Esophagus squamous epithelium (tissue), 5 donors: ENCODE measurements around the gene DISP2. TPM values are rescaled to one million over a fixed set of nuclear protein-coding genes. Genes with fewer than 3 reads are reported as not detected.

Source experiments
- DNase-seq: peaks from one replicate; lab custom pipeline; 2025; lab: John Stamatoyannopoulos, UW
- H3K27ac ChIP-seq, 4 donors: fragments of 200-600 bp; sonication (generic); one replicate each; pipeline ENCODE4 v1.5.1; 2016 to 2019; ENCODE audit warnings: mild to moderate bottlenecking in 1 of 4
- H3K27me3 ChIP-seq, 4 donors: fragments of 200-600 bp; sonication (generic); 1 replicate in 3 of 4; 2 replicates in 1 of 4; pipeline versions ENCODE4 v1.5.1 to v1.6.0; 2017 to 2021; ENCODE audit warnings: antibody characterized with exemption in 1 of 4
- H3K36me3 ChIP-seq, 3 donors: fragments of 200-600 bp; sonication (generic); one replicate each; pipeline ENCODE4 v1.5.1; 2016 to 2019
- H3K4me1 ChIP-seq, 3 donors: fragments of 200-600 bp; sonication (generic); one replicate each; pipeline ENCODE4 v1.5.1; 2017 to 2019
- H3K4me3 ChIP-seq, 4 donors: fragments of 200-600 bp; sonication (generic); 1 replicate in 3 of 4; 2 replicates in 1 of 4; pipeline ENCODE4 v1.5.1; 2016 to 2019; ENCODE audit warnings: mild to moderate bottlenecking in 2 of 4, moderate library complexity in 1 of 4
- H3K9me3 ChIP-seq, 3 donors: fragments of 200-600 bp; sonication (generic); one replicate each; pipeline ENCODE4 v1.5.1; 2016 to 2019
- CTCF ChIP-seq, 6 experiments: fragments of 450-650 bp in 4 of 6; fragments of 200-600 bp in 2 of 6; sonication (generic) in 2 of 6; IDR thresholded peaks; one replicate each; pipeline ENCODE4 v1.5.1; 2016 to 2019; ENCODE audit warnings: antibody characterized with exemption in 6 of 6, mild to moderate bottlenecking in 4 of 6, moderate library complexity in 4 of 6
- POLR2A ChIP-seq, 4 donors: fragments of 450-650 bp; IDR thresholded peaks; one replicate each; pipeline ENCODE4 v1.6.1; 2017; ENCODE audit warnings: antibody characterized with exemption in 4 of 4, mild to moderate bottlenecking in 4 of 4, moderate library complexity in 3 of 4
- WGBS, 2 donors: methylation state at CpG; one replicate each; pipeline ENCODE4 v1.1.5; 2018; 5-methylcytosine and 5-hydroxymethylcytosine counted together
- intact Hi-C: fragments of 100-400 bp; cut with DNase I; formaldehyde crosslinking; loops from one replicate; pipeline ENCODE4 v1.15.0; 2022
- total RNA-seq, 4 donors: library from RNA; depleted of rRNA; stranded (reverse); fragments of >200 nt; gene quantifications; one replicate each; pipeline ENCODE4 v1.1.0, GENCODE V29; 2016
- donor health status: DM: yes; HTN: yes; CAD: no.

The DISP2 gene
- total RNA-seq, 4 donors from 2014 or later, result under 0.01 TPM; not detected in 2

GRCh38 chr15:40354408-40355171 is 3.4 kb upstream of the DISP2 start:
- H3K4me3 ChIP-seq, result no peak overlapping the region
- H3K27ac ChIP-seq, result no peak overlapping the region
- intact Hi-C loops, result no loop called here
- H3K27me3 ChIP-seq, result peaks cover 0 to 15% (median 0%) of the 10 kb centered on the region in 4 donors
- TF ChIP-seq CTCF (IDR thresholded peaks at IDR 0.05) (peak in 2 of 6 experiments; percentile 7 to 36), POLR2A (IDR thresholded peaks at IDR 0.05) (no peak)
- peaks cover 10 to 24% (median 11%) of the 10 kb centered on the region in 3 donors for H3K4me1 ChIP-seq
- WGBS, 2 donors, result 33 to 35% methylated on average over 7 to 8 of the region's 9 CpGs
- no peaks in the 10 kb centered on the region for H3K36me3 ChIP-seq
- DNase-seq, result no peak
- H3K9me3 ChIP-seq, result no peaks in the 10 kb centered on the region

- DNase-seq, result no peak
- Histone ChIP-seq H3K27me3 (peaks cover 0 to 15% (median 0%) of the 10 kb centered on the region in 4 donors), H3K4me1 (peaks cover 10 to 24% (median 11%) of the 10 kb centered on the region in 3 donors), H3K36me3 (no peaks in the 10 kb centered on the region), H3K9me3 (no peaks in the 10 kb centered on the region), H3K27ac (no peak overlapping the region), H3K4me3 (no peak overlapping the region)
- 80% methylated on average over 1 of the region's 5 CpGs; no CpG with 5 or more reads in 1 of the 2 donors for WGBS, 2 donors
- TF ChIP-seq CTCF (IDR thresholded peaks at IDR 0.05) (no peak), POLR2A (IDR thresholded peaks at IDR 0.05) (no peak)
- intact Hi-C loops, result no loop called here
Observed at GRCh38 chr15:40355976-40356585, 1.9 kb upstream of the DISP2 start.

DNA sequence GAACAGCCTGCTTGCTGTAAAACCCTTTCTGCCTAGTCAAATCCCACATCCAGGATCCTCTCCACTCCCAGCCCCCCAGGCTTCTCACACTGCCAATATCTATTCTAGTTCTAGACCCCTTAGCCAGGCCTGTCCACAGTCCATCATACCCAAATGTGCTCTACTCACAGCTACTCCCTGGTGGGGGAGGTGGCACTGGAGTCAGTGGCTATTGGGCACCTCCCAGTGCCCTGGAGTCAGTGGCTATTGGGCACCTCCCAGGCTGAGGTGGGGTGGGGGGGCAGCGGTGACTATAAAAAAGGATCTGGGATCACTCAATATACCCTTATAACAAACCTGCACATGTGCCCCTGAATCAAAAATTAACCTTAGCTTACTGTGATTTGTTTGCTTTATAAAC is 773 bp upstream of the DISP2 start:
- no peaks in the 10 kb centered on the region for H3K9me3 ChIP-seq
- 100% methylated on average over 1 of the region's 1 CpG; no CpG with 5 or more reads in 1 of the 2 donors for WGBS, 2 donors
- DNase-seq, result no peak
- no peaks in the 10 kb centered on the region for H3K36me3 ChIP-seq
- peak overlapping the region in 1 of 4 donors; percentile 45 for H3K4me3 ChIP-seq
- peaks cover 0 to 15% (median 0%) of the 10 kb centered on the region in 4 donors for H3K27me3 ChIP-seq
- H3K27ac ChIP-seq, result no peak overlapping the region
- H3K4me1 ChIP-seq, result peaks cover 10 to 24% (median 11%) of the 10 kb centered on the region in 3 donors
- intact Hi-C loops, result no loop called here
- no peak for TF ChIP-seq POLR2A (IDR thresholded peaks at IDR 0.05)
- no peak for TF ChIP-seq CTCF (IDR thresholded peaks at IDR 0.05)

DNA sequence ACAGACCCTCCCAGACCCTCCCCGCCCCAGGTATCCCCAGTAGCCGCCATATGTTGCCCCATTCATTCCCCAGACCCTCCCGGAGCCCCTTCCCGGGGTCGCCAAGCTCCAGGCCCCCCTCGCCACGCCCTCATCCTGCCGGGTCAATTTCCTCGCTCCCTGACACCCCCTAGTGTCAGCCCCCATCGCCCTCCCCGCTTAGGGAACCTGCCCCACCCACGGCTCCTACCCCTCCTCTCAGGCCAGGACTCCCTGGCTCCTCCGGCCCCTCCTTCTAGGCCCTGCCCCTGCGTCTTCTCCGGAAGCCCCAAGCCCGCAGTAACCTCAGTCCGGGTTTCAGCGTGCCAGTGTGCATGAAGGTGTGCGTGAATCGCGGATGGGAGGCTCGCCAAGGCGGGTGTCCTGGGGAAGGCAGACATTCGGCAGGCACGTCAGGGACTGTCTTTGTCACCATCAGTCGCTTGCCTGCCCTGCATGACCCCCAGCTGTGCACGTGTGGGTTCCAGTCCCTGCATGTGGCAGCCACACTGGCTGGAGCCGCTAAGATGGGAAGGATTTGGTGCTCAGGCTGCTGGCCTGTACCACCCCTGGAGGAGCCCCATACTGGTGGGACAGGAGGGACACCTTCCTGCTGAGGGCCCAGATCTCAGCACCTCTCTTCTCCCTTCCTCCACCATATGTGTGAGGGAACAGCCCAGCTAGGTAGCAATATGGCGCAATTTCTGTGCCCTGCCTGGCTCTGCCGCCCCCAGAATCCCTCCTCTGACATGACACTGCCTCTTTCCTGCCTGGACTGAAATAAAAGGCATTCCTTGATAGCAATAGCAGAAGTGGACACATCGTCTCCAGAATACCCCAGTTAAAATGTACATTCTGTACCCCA is 693 bp downstream of the DISP2 start:
- Histone ChIP-seq H3K27ac (no peak overlapping the region), H3K9me3 (no peaks in the 10 kb centered on the region), H3K4me3 (peak overlapping the region; percentile 26 to 67 (median 48)), H3K4me1 (peaks cover 10 to 24% (median 11%) of the 10 kb centered on the region in 3 donors), H3K36me3 (no peaks in the 10 kb centered on the region), H3K27me3 (peaks cover 0 to 18% (median 0%) of the 10 kb centered on the region in 4 donors)
- intact Hi-C loops, result no loop called here
- TF ChIP-seq CTCF (IDR thresholded peaks at IDR 0.05) (peak in 1 of 6 experiments; percentile 1), POLR2A (IDR thresholded peaks at IDR 0.05) (no peak)
- 12 to 20% methylated on average over 7 to 9 of the region's 31 CpGs for WGBS, 2 donors
- no peak for DNase-seq
